Activated T-helper 1 cell treated with anti-CD3 and anti-CD28 coated beads, Interleukin-12 subunit alpha, Interleukin-12 subunit beta, Interleukin-2, Interleukin-4 antibody, amounts not matched to agents 30 ng/mL and 10 ng/mL and 1 ng/mL, durations not matched to agents 14 hours and 24 hours and 36 hours (primary cell): ENCODE data around the gene ERN1. TPM values are rescaled to one million over a fixed set of nuclear protein-coding genes. Genes with fewer than 3 reads are reported as not detected.

ENCODE experiments used
- total RNA-seq: library from RNA; stranded (reverse); gene quantifications from 2 replicates; pipeline ENCODE4 v1.2.3, GENCODE V29; 2022

The ERN1 gene
- total RNA-seq, 1 donor from 2014 or later, result 90.0 TPM

Other genes starting within 250 kb of the ERN1 start
- not detected in 2 replicates for gene GH2, start 248.2 kb downstream of the ERN1 start, total RNA-seq
- not detected in 2 replicates for gene CSH1, start 233.6 kb downstream of the ERN1 start, total RNA-seq
- gene CSHL1, start 218.9 kb downstream of the ERN1 start, total RNA-seq, result not detected in 2 replicates
- gene GH1, start 211.3 kb downstream of the ERN1 start, total RNA-seq, result not detected in 2 replicates
- gene CD79B, start 197.8 kb downstream of the ERN1 start, total RNA-seq, result 28.9 and 31.8 TPM in 2 replicates
- 0.13 and 0.22 TPM in 2 replicates for gene SCN4A, start 157.2 kb downstream of the ERN1 start, total RNA-seq
- gene PRR29, start 131.8 kb downstream of the ERN1 start, total RNA-seq, result 0.44 and 0.91 TPM in 2 replicates
- 58.3 and 62.1 TPM in 2 replicates for gene ICAM2, start 109.5 kb downstream of the ERN1 start, total RNA-seq
- 20.6 and 21.9 TPM in 2 replicates for gene TEX2, start 133.1 kb upstream of the ERN1 start, total RNA-seq